ENCODE results near the gene LRRC73. TPM values are rescaled to one million over a fixed set of nuclear protein-coding genes. Genes with fewer than 3 reads are reported as not detected.

The LRRC73 gene
- total and polyA plus RNA-seq, 9 of the 15 experiments (the other 6 are each of a cell fraction or from before 2014, with no cell fraction given): 0.07 to 0.55 (median 0.16) TPM; not detected in 3

DNA sequence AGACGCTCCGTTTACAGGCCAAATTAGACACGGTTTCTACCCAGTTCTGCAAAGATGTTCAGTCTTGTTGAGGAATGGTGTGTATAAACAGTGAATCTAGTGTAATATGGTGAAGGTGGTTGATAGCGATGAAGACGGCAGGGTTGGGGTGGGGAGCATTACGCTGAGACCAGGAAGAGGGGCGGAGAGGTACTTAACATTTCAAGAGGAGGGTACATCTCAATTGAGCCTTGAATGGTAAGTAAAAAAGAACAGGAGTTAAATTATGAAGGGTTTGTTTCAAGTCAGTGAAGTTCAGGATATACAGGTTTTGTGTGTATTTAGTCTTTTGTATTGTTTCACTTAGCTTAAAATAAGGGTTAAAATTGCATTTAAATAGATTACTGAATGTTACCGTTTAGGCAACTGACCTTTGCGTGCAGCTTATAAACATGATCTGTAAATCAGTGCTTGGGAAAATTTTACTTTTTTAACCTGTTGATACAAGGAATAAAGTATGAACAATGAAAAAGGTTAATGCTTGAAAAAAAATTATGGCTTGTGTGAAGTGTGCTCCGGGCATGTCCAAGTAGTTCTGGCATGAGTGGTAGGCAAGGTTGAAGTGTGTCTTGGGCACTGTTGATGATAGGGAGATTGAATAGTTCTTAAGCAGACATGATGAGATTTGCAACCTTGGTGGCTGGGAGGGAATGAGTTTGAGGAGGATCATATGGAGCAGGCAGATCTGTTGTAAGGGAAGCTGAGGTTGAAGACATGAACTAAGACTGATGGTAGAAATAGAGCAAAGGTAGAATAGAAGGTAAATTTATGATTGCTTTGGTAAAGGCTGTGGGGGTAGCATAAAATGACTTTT lies 7.6 kb upstream of the LRRC73 start (continued):
- TF ChIP-seq, protein P1, sequence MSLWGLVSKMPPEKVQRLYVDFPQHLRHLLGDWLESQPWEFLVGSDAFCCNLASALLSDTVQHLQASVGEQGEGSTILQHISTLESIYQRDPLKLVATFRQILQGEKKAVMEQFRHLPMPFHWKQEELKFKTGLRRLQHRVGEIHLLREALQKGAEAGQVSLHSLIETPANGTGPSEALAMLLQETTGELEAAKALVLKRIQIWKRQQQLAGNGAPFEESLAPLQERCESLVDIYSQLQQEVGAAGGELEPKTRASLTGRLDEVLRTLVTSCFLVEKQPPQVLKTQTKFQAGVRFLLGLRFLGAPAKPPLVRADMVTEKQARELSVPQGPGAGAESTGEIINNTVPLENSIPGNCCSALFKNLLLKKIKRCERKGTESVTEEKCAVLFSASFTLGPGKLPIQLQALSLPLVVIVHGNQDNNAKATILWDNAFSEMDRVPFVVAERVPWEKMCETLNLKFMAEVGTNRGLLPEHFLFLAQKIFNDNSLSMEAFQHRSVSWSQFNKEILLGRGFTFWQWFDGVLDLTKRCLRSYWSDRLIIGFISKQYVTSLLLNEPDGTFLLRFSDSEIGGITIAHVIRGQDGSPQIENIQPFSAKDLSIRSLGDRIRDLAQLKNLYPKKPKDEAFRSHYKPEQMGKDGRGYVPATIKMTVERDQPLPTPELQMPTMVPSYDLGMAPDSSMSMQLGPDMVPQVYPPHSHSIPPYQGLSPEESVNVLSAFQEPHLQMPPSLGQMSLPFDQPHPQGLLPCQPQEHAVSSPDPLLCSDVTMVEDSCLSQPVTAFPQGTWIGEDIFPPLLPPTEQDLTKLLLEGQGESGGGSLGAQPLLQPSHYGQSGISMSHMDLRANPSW (CRISPR knock-in tag; IDR thresholded peaks at IDR 0.05): peak; percentile 51; the same call in 1 of the 2 replicates
- no peak for TF ChIP-seq ZNF311 (CRISPR knock-in tag; IDR thresholded peaks at IDR 0.05)
- TF ChIP-seq SRSF9 (IDR thresholded peaks at IDR 0.05; ENCODE audit: borderline replicate concordance, low read depth, low read length): no peak
- TF ChIP-seq, protein P2, sequence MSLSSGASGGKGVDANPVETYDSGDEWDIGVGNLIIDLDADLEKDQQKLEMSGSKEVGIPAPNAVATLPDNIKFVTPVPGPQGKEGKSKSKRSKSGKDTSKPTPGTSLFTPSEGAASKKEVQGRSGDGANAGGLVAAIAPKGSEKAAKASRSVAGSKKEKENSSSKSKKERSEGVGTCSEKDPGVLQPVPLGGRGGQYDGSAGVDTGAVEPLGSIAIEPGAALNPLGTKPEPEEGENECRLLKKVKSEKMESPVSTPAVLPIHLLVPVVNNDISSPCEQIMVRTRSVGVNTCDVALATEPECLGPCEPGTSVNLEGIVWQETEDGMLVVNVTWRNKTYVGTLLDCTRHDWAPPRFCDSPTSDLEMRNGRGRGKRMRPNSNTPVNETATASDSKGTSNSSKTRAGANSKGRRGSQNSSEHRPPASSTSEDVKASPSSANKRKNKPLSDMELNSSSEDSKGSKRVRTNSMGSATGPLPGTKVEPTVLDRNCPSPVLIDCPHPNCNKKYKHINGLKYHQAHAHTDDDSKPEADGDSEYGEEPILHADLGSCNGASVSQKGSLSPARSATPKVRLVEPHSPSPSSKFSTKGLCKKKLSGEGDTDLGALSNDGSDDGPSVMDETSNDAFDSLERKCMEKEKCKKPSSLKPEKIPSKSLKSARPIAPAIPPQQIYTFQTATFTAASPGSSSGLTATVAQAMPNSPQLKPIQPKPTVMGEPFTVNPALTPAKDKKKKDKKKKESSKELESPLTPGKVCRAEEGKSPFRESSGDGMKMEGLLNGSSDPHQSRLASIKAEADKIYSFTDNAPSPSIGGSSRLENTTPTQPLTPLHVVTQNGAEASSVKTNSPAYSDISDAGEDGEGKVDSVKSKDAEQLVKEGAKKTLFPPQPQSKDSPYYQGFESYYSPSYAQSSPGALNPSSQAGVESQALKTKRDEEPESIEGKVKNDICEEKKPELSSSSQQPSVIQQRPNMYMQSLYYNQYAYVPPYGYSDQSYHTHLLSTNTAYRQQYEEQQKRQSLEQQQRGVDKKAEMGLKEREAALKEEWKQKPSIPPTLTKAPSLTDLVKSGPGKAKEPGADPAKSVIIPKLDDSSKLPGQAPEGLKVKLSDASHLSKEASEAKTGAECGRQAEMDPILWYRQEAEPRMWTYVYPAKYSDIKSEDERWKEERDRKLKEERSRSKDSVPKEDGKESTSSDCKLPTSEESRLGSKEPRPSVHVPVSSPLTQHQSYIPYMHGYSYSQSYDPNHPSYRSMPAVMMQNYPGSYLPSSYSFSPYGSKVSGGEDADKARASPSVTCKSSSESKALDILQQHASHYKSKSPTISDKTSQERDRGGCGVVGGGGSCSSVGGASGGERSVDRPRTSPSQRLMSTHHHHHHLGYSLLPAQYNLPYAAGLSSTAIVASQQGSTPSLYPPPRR (CRISPR knock-in tag; IDR thresholded peaks at IDR 0.05; ENCODE audit: borderline replicate concordance): no peak
- TF ChIP-seq CREB5 (CRISPR knock-in tag; IDR thresholded peaks at IDR 0.05): peak; percentile 49; the same call in 1 of the 2 replicates
- TF ChIP-seq, protein P3, sequence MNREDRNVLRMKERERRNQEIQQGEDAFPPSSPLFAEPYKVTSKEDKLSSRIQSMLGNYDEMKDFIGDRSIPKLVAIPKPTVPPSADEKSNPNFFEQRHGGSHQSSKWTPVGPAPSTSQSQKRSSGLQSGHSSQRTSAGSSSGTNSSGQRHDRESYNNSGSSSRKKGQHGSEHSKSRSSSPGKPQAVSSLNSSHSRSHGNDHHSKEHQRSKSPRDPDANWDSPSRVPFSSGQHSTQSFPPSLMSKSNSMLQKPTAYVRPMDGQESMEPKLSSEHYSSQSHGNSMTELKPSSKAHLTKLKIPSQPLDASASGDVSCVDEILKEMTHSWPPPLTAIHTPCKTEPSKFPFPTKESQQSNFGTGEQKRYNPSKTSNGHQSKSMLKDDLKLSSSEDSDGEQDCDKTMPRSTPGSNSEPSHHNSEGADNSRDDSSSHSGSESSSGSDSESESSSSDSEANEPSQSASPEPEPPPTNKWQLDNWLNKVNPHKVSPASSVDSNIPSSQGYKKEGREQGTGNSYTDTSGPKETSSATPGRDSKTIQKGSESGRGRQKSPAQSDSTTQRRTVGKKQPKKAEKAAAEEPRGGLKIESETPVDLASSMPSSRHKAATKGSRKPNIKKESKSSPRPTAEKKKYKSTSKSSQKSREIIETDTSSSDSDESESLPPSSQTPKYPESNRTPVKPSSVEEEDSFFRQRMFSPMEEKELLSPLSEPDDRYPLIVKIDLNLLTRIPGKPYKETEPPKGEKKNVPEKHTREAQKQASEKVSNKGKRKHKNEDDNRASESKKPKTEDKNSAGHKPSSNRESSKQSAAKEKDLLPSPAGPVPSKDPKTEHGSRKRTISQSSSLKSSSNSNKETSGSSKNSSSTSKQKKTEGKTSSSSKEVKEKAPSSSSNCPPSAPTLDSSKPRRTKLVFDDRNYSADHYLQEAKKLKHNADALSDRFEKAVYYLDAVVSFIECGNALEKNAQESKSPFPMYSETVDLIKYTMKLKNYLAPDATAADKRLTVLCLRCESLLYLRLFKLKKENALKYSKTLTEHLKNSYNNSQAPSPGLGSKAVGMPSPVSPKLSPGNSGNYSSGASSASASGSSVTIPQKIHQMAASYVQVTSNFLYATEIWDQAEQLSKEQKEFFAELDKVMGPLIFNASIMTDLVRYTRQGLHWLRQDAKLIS (CRISPR knock-in tag; IDR thresholded peaks at IDR 0.05): no peak
- TF ChIP-seq HBP1 (CRISPR knock-in tag; IDR thresholded peaks at IDR 0.05): 0 out of 2 replicates have a peak, but pooled peaks have one; percentile 27
- no peak for TF ChIP-seq NCOA6 (IDR thresholded peaks at IDR 0.05)
- no peak for TF ChIP-seq HOXB6 (CRISPR knock-in tag; IDR thresholded peaks at IDR 0.05; ENCODE audit: borderline replicate concordance)
- peak; percentile 14 for TF ChIP-seq CHD1 (IDR thresholded peaks at IDR 0.05; ENCODE audit: low read length)
- TF ChIP-seq IFI16 (CRISPR knock-in tag; IDR thresholded peaks at IDR 0.05): no peak

All from K562 (cell line).